UCSD-AML1 (cell line): Measurements from ENCODE around the gene TRPM3.
"Not testable (repeated sequence)": the region's sequence is repeated elsewhere in the genome, so short reads cannot be mapped to it uniquely, and the experiment has no call there.

ENCODE experiments used
- DNase-seq: peaks from one replicate; lab custom pipeline; 2025; ENCODE audit not compliant: unreplicated experiment; lab: John Stamatoyannopoulos, UW

Gene TRPM3

GRCh38 chr9:71001780-71002386, 119.5 kb downstream of the TRPM3 start:
- no peak for DNase-seq

- DNase-seq: no peak
Observed at GRCh38 chr9:70998962-70999361, 122.5 kb downstream of the TRPM3 start.

- DNase-seq: no peak
Observed at GRCh38 chr9:70995511-70995910, 125.9 kb downstream of the TRPM3 start.

- no peak for DNase-seq
Observed at GRCh38 chr9:70994582-70994981, 126.8 kb downstream of the TRPM3 start.

GRCh38 chr9:70988551-70988950, 132.9 kb downstream of the TRPM3 start:
- no peak for DNase-seq

- no peak for DNase-seq
Observed at GRCh38 chr9:70987986-70988385, 133.4 kb downstream of the TRPM3 start.

- no peak for DNase-seq
Observed at GRCh38 chr9:70986984-70987383, 134.4 kb downstream of the TRPM3 start.

- no peak for DNase-seq
Observed at GRCh38 chr9:70983723-70984295, 137.6 kb downstream of the TRPM3 start.

GRCh38 chr9:70981312-70981711, 140.1 kb downstream of the TRPM3 start:
- DNase-seq: no peak

- no peak for DNase-seq
Observed at GRCh38 chr9:70979966-70980365, 141.5 kb downstream of the TRPM3 start.

- no peak for DNase-seq
Observed at GRCh38 chr9:70978085-70978484, 143.3 kb downstream of the TRPM3 start.

GRCh38 chr9:70975821-70976220, 145.6 kb downstream of the TRPM3 start:
- no peak for DNase-seq

- no peak for DNase-seq
Observed at GRCh38 chr9:70971723-70972122, 149.7 kb downstream of the TRPM3 start.

- DNase-seq: not testable (repeated sequence)
Observed at GRCh38 chr9:70966380-70966779, 155.0 kb downstream of the TRPM3 start.

GRCh38 chr9:70964861-70965260, 156.6 kb downstream of the TRPM3 start:
- DNase-seq: no peak

- DNase-seq: no peak
Observed at GRCh38 chr9:70963554-70963953, 157.9 kb downstream of the TRPM3 start.

- DNase-seq: no peak
Observed at GRCh38 chr9:70962761-70963440, 158.5 kb downstream of the TRPM3 start.

GRCh38 chr9:70959366-70959765, 162.1 kb downstream of the TRPM3 start:
- no peak for DNase-seq

- DNase-seq: no peak
Observed at GRCh38 chr9:70954596-70955143, 166.8 kb downstream of the TRPM3 start.

- no peak for DNase-seq
Observed at GRCh38 chr9:70954126-70954525, 167.3 kb downstream of the TRPM3 start.

- DNase-seq: no peak
Observed at GRCh38 chr9:70951749-70952727, 169.4 kb downstream of the TRPM3 start.
